Smooth muscle cell (in vitro differentiated cells): ENCODE measurements around the gene ARPP19. TPM values are rescaled to one million over a fixed set of nuclear protein-coding genes. Genes with fewer than 3 reads are reported as not detected.

Source experiments
- DNase-seq: peaks from one replicate; lab custom pipeline; 2025; ENCODE audit not compliant: unreplicated experiment; lab: John Stamatoyannopoulos, UW
- H2AFZ ChIP-seq: fragments of 200-600 bp; sonication (generic); 2 replicates; pipeline ENCODE4 v1.6.0; 2016; ENCODE audit warnings: antibody characterized with exemption, low read depth, mild to moderate bottlenecking
- H3F3A ChIP-seq: fragments of 200-600 bp; sonication (generic); 2 replicates; pipeline ENCODE4 v1.6.0; 2017; ENCODE audit warnings: antibody characterized with exemption, low read depth
- H3K27ac ChIP-seq: fragments of 200-600 bp; sonication (generic); 2 replicates; pipeline ENCODE4 v1.5.1; 2016; ENCODE audit warnings: low read depth, mild to moderate bottlenecking
- H3K27me3 ChIP-seq: fragments of 200-600 bp; sonication (generic); 2 replicates; pipeline ENCODE4 v1.6.1; 2016; ENCODE audit warnings: low read depth, mild to moderate bottlenecking
- H3K36me3 ChIP-seq: fragments of 200-600 bp; sonication (generic); 2 replicates; pipeline ENCODE4 v1.5.1; 2016; ENCODE audit warnings: low read depth
- H3K4me1 ChIP-seq: fragments of 200-600 bp; sonication (generic); 2 replicates; pipeline ENCODE4 v1.5.1; 2016; ENCODE audit warnings: low read depth
- H3K4me2 ChIP-seq: fragments of 200-600 bp; sonication (generic); 2 replicates; pipeline ENCODE4 v1.6.0; 2016; ENCODE audit warnings: mild to moderate bottlenecking
- H3K4me3 ChIP-seq: fragments of 200-600 bp; sonication (generic); 2 replicates; pipeline ENCODE4 v1.5.1; 2016; ENCODE audit warnings: mild to moderate bottlenecking
- H3K79me2 ChIP-seq: fragments of 200-600 bp; sonication (generic); 2 replicates; pipeline ENCODE4 v1.6.0; 2016; ENCODE audit warnings: low read depth, mild to moderate bottlenecking
- H3K9ac ChIP-seq: fragments of 200-600 bp; sonication (generic); 2 replicates; pipeline ENCODE4 v1.6.0; 2016; ENCODE audit warnings: low read depth
- H3K9me3 ChIP-seq: fragments of 200-600 bp; sonication (generic); replicated peaks from 2 replicates; pipeline ENCODE4 v1.5.1; 2016; ENCODE audit warnings: low read depth
- H4K20me1 ChIP-seq: fragments of 200-600 bp; sonication (generic); 2 replicates; pipeline ENCODE4 v1.6.0; 2016; ENCODE audit warnings: low read depth
- WGBS: methylation state at CpG from one replicate; pipeline ENCODE4 v1.1.7; 2016; ENCODE audit warnings: low lambda C conversion rate; 5-methylcytosine and 5-hydroxymethylcytosine counted together
- polyA plus RNA-seq: library from polyadenylated mRNA; unstranded; fragments of >200 nt; fragmentation: Nextera tagmentation; extraction: Ambion mirVana; gene quantifications from 2 replicates; pipeline ENCODE4 v1.2.1, GENCODE V29; 2016
- total RNA-seq: library from RNA; depleted of rRNA; stranded (reverse); fragments of >200 nt; gene quantifications from 2 replicates; pipeline ENCODE4 v1.2.3, GENCODE V29; 2014
- TF ChIP-seq, protein P1 (sequence below): fragments of 200-600 bp; sonication (generic); IDR thresholded peaks from 2 replicates; pipeline ENCODE4 v1.5.1; 2017; ENCODE audit warnings: borderline replicate concordance, mild to moderate bottlenecking, antibody characterized with exemption; ENCODE audit not compliant: insufficient read depth, poor library complexity, severe bottlenecking

Gene ARPP19
- total RNA-seq (138 and 185 TPM in 2 replicates), polyA plus RNA-seq (58.4 and 60.1 TPM in 2 replicates)

DNA sequence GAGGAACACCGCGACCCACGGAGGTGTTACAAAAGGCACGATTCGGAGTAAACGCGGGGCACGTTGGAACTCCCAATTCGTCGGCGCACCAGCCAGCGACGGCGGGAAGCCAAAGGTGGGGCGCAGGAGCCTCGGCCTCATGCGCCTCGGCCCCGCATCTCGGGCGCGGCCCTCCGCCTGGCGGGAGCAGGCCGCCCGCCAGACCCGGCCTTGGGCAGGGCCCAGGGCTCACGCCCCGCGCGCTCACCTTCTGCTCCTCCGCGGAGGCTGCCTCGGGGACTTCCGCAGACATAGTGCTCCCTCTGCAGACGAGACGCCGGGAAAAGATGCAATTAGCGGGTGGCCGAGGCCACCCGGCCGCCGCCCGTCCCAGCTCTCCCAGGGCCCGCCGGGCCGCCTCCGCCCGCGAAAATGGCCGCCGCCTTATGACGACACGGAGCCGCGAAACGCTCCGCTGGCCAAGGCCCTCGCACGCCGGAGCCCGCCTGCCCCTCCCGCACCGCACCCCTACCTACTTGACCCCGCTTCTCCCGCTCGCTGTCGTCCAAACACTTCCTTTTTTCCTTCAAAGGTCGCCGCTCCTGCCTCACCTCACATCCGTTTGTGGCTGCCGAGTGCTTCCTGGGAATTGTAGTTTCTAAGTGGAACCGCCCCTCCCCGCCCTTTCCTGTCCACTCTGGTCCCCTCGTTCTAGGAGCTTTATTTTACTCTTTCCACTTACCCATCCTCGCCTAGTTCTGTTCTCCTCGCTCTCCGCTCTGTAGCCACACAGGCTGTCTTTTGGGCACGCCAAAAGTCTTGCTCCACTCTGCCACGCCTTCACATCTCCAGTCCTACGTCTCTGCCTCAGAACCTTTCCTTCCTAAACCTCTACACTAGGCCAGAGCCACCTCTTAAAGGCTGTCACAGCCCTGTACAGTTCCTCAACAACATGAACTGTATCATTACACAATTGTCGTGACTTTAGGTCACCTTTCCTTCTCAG is at the start of gene ARPP19:
Gene ARPP19, minus strand, starts transcription at position 430 of the 985 bp plus-strand sequence. Its CDS starts 138 bp downstream, at position 292.
- peak; percentile 40 for DNase-seq
- Histone ChIP-seq H3F3A (peaks cover 17% of the 10 kb centered on the region), H2AFZ (peak within 1 kb of the TSS; percentile 95), H3K36me3 (no peaks in the 10 kb centered on the region), H3K9ac (peak within 1 kb of the TSS; percentile 95), H3K27ac (peak within 1 kb of the TSS; percentile 91), H3K4me3 (peak within 1 kb of the TSS; percentile 79), H3K27me3 (no peaks in the 10 kb centered on the region), H3K79me2 (peaks cover 46% of the 10 kb centered on the region), H3K4me2 (peak within 1 kb of the TSS; percentile 95), H4K20me1 (peaks cover 42% of the 10 kb centered on the region), H3K9me3 (no peaks in the 10 kb centered on the region), H3K4me1 (peaks cover 13% of the 10 kb centered on the region)
- TF ChIP-seq, protein P1, sequence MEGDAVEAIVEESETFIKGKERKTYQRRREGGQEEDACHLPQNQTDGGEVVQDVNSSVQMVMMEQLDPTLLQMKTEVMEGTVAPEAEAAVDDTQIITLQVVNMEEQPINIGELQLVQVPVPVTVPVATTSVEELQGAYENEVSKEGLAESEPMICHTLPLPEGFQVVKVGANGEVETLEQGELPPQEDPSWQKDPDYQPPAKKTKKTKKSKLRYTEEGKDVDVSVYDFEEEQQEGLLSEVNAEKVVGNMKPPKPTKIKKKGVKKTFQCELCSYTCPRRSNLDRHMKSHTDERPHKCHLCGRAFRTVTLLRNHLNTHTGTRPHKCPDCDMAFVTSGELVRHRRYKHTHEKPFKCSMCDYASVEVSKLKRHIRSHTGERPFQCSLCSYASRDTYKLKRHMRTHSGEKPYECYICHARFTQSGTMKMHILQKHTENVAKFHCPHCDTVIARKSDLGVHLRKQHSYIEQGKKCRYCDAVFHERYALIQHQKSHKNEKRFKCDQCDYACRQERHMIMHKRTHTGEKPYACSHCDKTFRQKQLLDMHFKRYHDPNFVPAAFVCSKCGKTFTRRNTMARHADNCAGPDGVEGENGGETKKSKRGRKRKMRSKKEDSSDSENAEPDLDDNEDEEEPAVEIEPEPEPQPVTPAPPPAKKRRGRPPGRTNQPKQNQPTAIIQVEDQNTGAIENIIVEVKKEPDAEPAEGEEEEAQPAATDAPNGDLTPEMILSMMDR: peak; percentile 22
- WGBS: 6% methylated on average over 71 of the region's 82 CpGs

DNA sequence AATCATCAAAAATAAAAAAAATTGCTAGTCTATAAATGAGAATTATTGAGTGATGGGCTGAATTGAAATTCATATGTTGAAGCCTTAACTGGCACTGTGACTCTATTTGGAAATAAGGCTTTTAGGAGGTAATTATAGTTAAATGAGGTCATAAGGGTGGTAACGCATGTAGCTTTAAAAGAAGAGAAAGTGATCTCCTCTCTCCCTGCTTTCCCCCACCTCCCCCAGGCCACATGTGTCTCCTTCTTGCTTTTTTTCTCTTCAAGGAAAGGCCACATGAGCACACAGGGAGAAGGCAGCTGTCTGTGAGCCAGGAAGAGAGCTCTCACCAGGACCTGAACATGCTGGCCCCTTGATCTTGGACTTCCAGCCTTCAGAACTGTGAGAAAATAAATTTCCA is 48.2 kb upstream of the ARPP19 start:
- no peak overlapping the region for H3K27ac ChIP-seq
- H3F3A ChIP-seq: no peaks in the 10 kb centered on the region
- WGBS: 85% methylated on average over 1 of the region's 1 CpG
- no peaks in the 10 kb centered on the region for H3K4me1 ChIP-seq
- H3K9me3 ChIP-seq: no peaks in the 10 kb centered on the region
- H2AFZ ChIP-seq: no peak overlapping the region
- H3K4me2 ChIP-seq: no peak overlapping the region
- no peaks in the 10 kb centered on the region for H3K27me3 ChIP-seq
- no peaks in the 10 kb centered on the region for H3K36me3 ChIP-seq
- H3K79me2 ChIP-seq: no peaks in the 10 kb centered on the region
- TF ChIP-seq, protein P1: no peak
- DNase-seq: no peak
- H3K9ac ChIP-seq: no peak overlapping the region
- no peak overlapping the region for H3K4me3 ChIP-seq
- peaks cover 42% of the 10 kb centered on the region for H4K20me1 ChIP-seq

GRCh38 chr15:52615302-52615701 is 46.5 kb upstream of the ARPP19 start:
- TF ChIP-seq, protein P1: no peak
- Histone ChIP-seq H3K79me2 (no peaks in the 10 kb centered on the region), H3K27ac (no peak overlapping the region), H3K9ac (no peak overlapping the region), H3K4me1 (no peaks in the 10 kb centered on the region), H4K20me1 (peaks cover 30% of the 10 kb centered on the region), H3K4me3 (no peak overlapping the region), H3K4me2 (no peak overlapping the region), H3F3A (no peaks in the 10 kb centered on the region), H3K36me3 (peaks cover 13% of the 10 kb centered on the region), H3K9me3 (no peaks in the 10 kb centered on the region), H3K27me3 (no peaks in the 10 kb centered on the region), H2AFZ (no peak overlapping the region)
- DNase-seq: no peak
- WGBS: 90% methylated on average over 2 of the region's 2 CpGs

DNA sequence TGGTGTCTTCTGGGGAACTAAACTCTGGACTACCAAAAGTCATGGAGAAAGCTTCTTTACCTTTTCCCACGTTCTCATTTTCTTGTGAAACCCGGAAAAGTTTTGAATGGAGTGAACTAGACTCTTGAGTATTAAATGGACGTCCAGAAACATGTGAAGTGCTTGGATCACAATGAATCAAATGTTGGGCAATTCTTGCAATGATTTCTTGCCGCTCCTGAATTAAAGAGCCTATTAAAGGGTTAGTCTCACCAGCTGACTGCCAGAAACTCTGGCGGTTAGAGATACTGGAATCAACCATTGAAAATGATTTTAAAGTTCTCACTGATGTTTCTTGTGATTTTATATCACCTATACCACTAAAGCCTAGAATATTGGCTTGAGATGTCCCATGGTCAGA is 40.8 kb upstream of the ARPP19 start:
- no peaks in the 10 kb centered on the region for H3F3A ChIP-seq
- H3K4me2 ChIP-seq: no peak overlapping the region
- H3K9ac ChIP-seq: no peak overlapping the region
- H3K4me3 ChIP-seq: no peak overlapping the region
- no peak for DNase-seq
- H3K36me3 ChIP-seq: peaks cover 24% of the 10 kb centered on the region
- no peaks in the 10 kb centered on the region for H3K4me1 ChIP-seq
- H3K27me3 ChIP-seq: no peaks in the 10 kb centered on the region
- no peaks in the 10 kb centered on the region for H3K79me2 ChIP-seq
- TF ChIP-seq, protein P1: no peak
- H3K9me3 ChIP-seq: no peaks in the 10 kb centered on the region
- H3K27ac ChIP-seq: no peak overlapping the region
- 94% methylated on average over 5 of the region's 5 CpGs for WGBS
- no peak overlapping the region for H2AFZ ChIP-seq
- H4K20me1 ChIP-seq: no peaks in the 10 kb centered on the region
